A549 (cell line): ENCODE results near the gene HS6ST1.

ENCODE experiments used
- CHD4 ChIP-seq: fragments of 200-600 bp; sonication (generic); IDR thresholded peaks from 2 replicates; pipeline ENCODE4 v1.6.1; 2016; ENCODE audit warnings: antibody characterized with exemption, mild to moderate bottlenecking, borderline replicate concordance
- CTCF ChIP-seq: fragments of >200 bp; sonication (Bioruptor Twin); formaldehyde crosslinking; IDR thresholded peaks from 3 replicates; pipeline ENCODE4 v1.5.1; 2016
- ELK1 ChIP-seq: fragments of 150-350 bp; IDR thresholded peaks from 2 replicates; pipeline ENCODE4 v1.6.1; 2014; ENCODE audit warnings: low read depth, mild to moderate bottlenecking, low read length
- HOXB13 ChIP-seq: fragments of 250-450 bp; sonication (Bioruptor Pico); IDR thresholded peaks from 2 replicates; pipeline ENCODE4 v1.5.0; 2020; ENCODE audit warnings: low read depth, mild to moderate bottlenecking, moderate library complexity
- MAZ ChIP-seq: fragments of 150-350 bp; IDR thresholded peaks from 2 replicates; pipeline ENCODE4 v1.6.1; 2014; ENCODE audit warnings: antibody characterized with exemption, low read depth, low read length, borderline replicate concordance
- PHF8 ChIP-seq: fragments of 200-600 bp; sonication (generic); IDR thresholded peaks from 2 replicates; pipeline ENCODE4 v1.6.1; 2016; ENCODE audit warnings: low read depth, mild to moderate bottlenecking, antibody characterized with exemption, moderate library complexity, borderline replicate concordance
- POLR2A ChIP-seq: IDR thresholded peaks from 2 replicates; pipeline ENCODE4 v1.6.1; 2012; ENCODE audit warnings: mild to moderate bottlenecking, low read length
- RCOR1 ChIP-seq: fragments of 150-350 bp; IDR thresholded peaks from 2 replicates; pipeline ENCODE4 v1.6.1; 2014; ENCODE audit warnings: antibody characterized with exemption, low read length, low read depth
- RFX5 ChIP-seq: fragments of 450-650 bp; IDR thresholded peaks from 2 replicates; pipeline ENCODE4 v1.7.1; 2014; ENCODE audit warnings: antibody characterized with exemption, mild to moderate bottlenecking, moderate library complexity

- no peak for TF ChIP-seq RFX5
- TF ChIP-seq CTCF = no peak
- TF ChIP-seq PHF8 = no peak
- TF ChIP-seq ELK1 = no peak
- TF ChIP-seq MAZ = no peak
- no peak for TF ChIP-seq HOXB13 (CRISPR knock-in tag)
- no peak for TF ChIP-seq CHD4
- no peak for TF ChIP-seq RCOR1
- TF ChIP-seq POLR2A = no peak
Measured at GRCh38 chr2:128310761-128311160, 7.9 kb downstream of the HS6ST1 start.
